22Rv1 (cell line): Measurements from ENCODE around the gene XKR3.

Experiments
- H3K27ac ChIP-seq: fragments of 450-650 bp; 2 replicates; pipeline ENCODE4 v1.5.1; 2017
- CTCF ChIP-seq: fragments of 450-650 bp; IDR thresholded peaks from 2 replicates; pipeline ENCODE4 v1.5.1; 2017; ENCODE audit warnings: mild to moderate bottlenecking
- ZFX ChIP-seq: fragments of 450-650 bp; IDR thresholded peaks from 2 replicates; pipeline ENCODE4 v1.6.1; 2017; ENCODE audit warnings: antibody characterized with exemption, borderline replicate concordance

XKR3 gene

GRCh38 chr22:16845465-16845864 is 20.3 kb upstream of the XKR3 start:
- no peak for TF ChIP-seq ZFX
- no peak for TF ChIP-seq CTCF

DNA sequence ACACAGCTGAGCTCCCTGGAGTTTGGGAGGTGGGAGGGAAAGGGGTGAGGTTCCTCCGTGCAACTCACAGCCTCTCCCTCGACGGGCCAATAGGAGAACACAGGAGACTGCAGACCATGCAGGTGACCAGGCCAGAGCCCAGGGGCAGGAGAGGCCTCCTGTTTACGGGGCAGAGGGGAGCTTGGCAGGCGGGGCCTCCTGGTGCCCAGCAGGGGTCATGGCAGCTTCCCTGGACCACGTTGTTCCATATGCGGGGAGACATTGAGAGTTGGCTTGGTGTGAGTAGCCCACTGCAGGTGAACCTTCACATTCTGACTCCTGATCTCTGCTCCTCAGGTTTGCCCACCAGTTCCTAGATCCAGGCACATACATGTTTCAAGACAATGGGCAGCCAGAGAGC is 19.3 kb upstream of the XKR3 start:
- no peak overlapping the region for H3K27ac ChIP-seq
- TF ChIP-seq ZFX = no peak
- TF ChIP-seq CTCF = no peak

More at GRCh38 chr22:16845465-16845864, 20.3 kb upstream of the XKR3 start:
- H3K27ac ChIP-seq = no peak overlapping the region

DNA sequence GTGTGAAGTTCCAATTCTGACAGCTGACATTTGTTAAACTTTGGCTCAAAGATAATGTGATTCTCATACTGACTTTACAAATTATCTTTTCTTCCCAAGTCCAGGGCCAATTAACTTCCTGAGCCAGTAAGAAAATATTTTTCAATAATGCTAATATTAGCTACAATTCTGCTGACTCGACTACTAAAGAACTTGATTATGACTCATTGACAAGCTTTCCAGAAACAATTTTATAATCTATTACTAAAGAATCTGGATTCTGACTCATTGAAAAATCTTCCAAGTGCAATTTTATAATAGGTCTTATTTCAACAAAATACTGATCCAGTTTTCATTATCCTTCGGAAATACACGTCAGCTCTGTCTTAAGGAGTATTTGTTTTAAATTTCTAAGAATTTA is 12.9 kb upstream of the XKR3 start:
- TF ChIP-seq CTCF (no peak), ZFX (no peak)
- no peak overlapping the region for H3K27ac ChIP-seq

- TF ChIP-seq ZFX (no peak), CTCF (no peak)
- no peak overlapping the region for H3K27ac ChIP-seq
Observed at GRCh38 chr22:16834971-16835370, 9.8 kb upstream of the XKR3 start.

- TF ChIP-seq CTCF = no peak
- no peak for TF ChIP-seq ZFX
- no peak overlapping the region for H3K27ac ChIP-seq
Observed at GRCh38 chr22:16831257-16831656, 6.0 kb upstream of the XKR3 start.

DNA sequence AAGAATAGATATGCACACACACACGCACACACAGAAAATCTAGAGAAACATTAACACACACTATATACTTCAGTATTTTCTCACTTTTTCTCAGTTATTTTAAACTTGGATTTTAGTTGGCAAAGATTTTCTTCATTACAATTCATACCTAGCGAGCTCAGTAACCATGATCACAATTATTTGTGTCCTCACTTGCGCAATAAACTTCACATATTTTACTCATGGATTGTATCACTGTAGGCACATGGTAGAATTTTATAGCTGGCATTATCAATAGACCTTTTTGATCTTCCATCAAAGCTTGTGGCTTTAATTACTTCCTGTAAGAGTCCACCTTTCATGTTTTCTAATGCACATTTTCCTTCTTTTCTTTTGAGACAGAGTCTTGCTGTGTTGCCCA is 4.8 kb upstream of the XKR3 start:
- H3K27ac ChIP-seq = no peak overlapping the region
- TF ChIP-seq ZFX = no peak
- TF ChIP-seq CTCF = no peak

DNA sequence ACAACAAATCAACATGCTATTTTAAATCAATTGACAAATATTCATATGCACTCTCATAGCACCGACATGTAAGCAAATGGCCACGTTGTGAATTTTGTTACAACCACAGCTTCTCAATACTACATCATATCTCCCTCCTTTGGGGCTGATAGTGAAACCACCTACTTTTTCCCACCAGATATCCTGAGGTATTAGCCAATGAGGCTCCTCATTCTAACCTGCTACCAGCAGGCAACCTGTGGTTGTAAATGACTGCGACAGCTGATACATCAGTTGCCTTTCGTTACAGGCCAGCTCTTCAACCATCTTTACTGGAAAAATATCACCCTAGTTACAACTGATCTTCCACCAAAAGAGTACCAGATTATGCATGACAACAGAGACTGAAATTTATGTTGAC is 3.7 kb upstream of the XKR3 start:
- TF ChIP-seq ZFX (no peak), CTCF (no peak)
- no peak overlapping the region for H3K27ac ChIP-seq
